Measurements from ENCODE around the gene FLOT2. TPM values are rescaled to one million over a fixed set of nuclear protein-coding genes. Genes with fewer than 3 reads are reported as not detected.
"Not testable (repeated sequence)": the region's sequence is repeated elsewhere in the genome, so short reads cannot be mapped to it uniquely, and the experiment has no call there.

The FLOT2 gene
- total RNA-seq, 4 donors from 2014 or later, result 38.7 to 117 (median 45.6) TPM

GRCh38 chr17:28935744-28936460, 38.4 kb upstream of the FLOT2 start:
- WGBS, 2 donors, result 90 to 91% methylated on average over 8 of the region's 8 CpGs

GRCh38 chr17:28934508-28934907, 37.0 kb upstream of the FLOT2 start:
- DNase-seq (ENCODE audit: low spot score in 2 of 2); H3K4me3 ChIP-seq (ENCODE audit: low read depth, poor library complexity, severe bottlenecking); intact Hi-C loops (cut with DNase I; ENCODE audit: low total_unique reads): not testable (repeated sequence)
- 96% methylated on average over 8 of the region's 8 CpGs for WGBS, 2 donors

More at GRCh38 chr17:28935744-28936460, 38.4 kb upstream of the FLOT2 start:
- TF ChIP-seq POLR2A (IDR thresholded peaks at IDR 0.05), result no peak
- TF ChIP-seq, protein P1, sequence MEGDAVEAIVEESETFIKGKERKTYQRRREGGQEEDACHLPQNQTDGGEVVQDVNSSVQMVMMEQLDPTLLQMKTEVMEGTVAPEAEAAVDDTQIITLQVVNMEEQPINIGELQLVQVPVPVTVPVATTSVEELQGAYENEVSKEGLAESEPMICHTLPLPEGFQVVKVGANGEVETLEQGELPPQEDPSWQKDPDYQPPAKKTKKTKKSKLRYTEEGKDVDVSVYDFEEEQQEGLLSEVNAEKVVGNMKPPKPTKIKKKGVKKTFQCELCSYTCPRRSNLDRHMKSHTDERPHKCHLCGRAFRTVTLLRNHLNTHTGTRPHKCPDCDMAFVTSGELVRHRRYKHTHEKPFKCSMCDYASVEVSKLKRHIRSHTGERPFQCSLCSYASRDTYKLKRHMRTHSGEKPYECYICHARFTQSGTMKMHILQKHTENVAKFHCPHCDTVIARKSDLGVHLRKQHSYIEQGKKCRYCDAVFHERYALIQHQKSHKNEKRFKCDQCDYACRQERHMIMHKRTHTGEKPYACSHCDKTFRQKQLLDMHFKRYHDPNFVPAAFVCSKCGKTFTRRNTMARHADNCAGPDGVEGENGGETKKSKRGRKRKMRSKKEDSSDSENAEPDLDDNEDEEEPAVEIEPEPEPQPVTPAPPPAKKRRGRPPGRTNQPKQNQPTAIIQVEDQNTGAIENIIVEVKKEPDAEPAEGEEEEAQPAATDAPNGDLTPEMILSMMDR (IDR thresholded peaks at IDR 0.05), result no peak
- DNase-seq (ENCODE audit: low spot score in 2 of 2), result no peak
- H3K4me3 ChIP-seq (ENCODE audit: low read depth, poor library complexity, severe bottlenecking), result no peak overlapping the region
- intact Hi-C loops (cut with DNase I; ENCODE audit: low total_unique reads), result no loop called here

DNA sequence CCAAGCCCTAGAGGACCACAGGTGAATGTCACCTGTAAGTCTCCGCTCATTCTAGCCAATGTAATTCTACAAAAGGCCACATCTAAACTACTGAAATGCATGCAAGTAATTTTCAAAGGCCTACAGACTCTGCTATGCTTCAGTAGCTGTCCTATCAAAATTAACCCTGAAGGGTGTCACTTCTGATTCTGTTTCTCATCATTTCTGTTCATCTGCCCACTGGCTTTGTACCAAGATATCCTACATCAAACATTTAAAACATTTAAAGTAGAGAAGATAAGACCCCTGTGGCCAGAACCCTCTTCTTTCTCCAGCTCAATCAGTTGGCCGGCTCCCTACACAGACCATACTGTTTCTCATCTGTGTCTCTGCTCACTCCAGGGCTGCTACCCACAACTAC, 32.3 kb upstream of the FLOT2 start:
- 96% methylated on average over 2 of the region's 2 CpGs for WGBS, 2 donors
- intact Hi-C loops (cut with DNase I; ENCODE audit: low total_unique reads), result no loop called here
- H3K4me3 ChIP-seq (ENCODE audit: low read depth, poor library complexity, severe bottlenecking), result no peak overlapping the region
- TF ChIP-seq, protein P1 (IDR thresholded peaks at IDR 0.05), result no peak
- no peak for TF ChIP-seq POLR2A (IDR thresholded peaks at IDR 0.05)
- DNase-seq (ENCODE audit: low spot score in 2 of 2), result no peak

- intact Hi-C loops (cut with DNase I; ENCODE audit: low total_unique reads), result no loop called here
- no peak for DNase-seq (ENCODE audit: low spot score in 2 of 2)
- no peak overlapping the region for H3K4me3 ChIP-seq (ENCODE audit: low read depth, poor library complexity, severe bottlenecking)
- TF ChIP-seq, protein P1 (IDR thresholded peaks at IDR 0.05), result no peak
- WGBS, 2 donors, result 70 to 78% methylated on average over 2 of the region's 2 CpGs
These were observed 30.5 kb upstream of the FLOT2 start for GRCh38 chr17:28928061-28928460.

DNA sequence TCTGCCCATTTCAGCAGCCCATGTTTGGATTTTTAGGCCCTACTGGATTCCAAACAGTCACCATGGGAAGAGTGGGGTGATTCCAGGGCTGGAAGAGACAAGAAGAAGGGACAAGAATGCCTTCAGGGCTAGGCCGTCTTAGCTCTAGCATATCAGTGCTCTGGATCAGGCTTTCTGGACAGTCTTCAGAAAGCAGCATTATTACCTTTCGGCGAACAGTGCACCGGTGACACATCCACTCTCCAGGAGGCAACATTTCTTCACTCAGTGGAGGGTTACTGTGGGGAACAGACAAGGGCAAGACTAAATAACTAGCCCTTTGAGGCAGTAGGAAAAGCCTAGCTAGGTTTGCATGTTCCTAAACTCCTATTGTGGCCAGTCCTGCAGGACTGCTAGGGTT, 29.3 kb upstream of the FLOT2 start:
- no peak overlapping the region for H3K4me3 ChIP-seq (ENCODE audit: low read depth, poor library complexity, severe bottlenecking)
- TF ChIP-seq POLR2A (IDR thresholded peaks at IDR 0.05), result no peak
- TF ChIP-seq, protein P1 (IDR thresholded peaks at IDR 0.05), result no peak
- 77 to 94% methylated on average over 4 of the region's 4 CpGs for WGBS, 2 donors
- intact Hi-C loops (cut with DNase I; ENCODE audit: low total_unique reads), result no loop called here
- no peak for DNase-seq (ENCODE audit: low spot score in 2 of 2)

DNA sequence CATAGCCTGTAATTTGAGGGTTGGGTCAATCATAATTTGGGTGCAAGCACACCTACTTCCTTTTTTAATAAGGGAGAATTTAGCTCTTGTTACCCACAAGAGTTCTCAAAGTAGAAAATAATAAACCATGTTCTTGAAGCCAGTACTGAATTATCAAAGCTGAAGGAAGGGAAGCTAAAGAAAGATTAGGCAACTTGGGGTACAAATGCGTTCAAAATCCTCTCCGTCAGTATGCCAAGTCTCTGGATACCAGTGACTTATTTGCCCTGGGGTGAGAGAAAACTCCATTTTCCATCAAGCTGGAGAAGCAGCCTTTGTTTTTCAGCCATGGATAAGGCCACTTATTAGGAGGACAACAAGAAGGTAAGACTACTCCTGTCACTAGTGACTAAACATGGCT, 28.8 kb upstream of the FLOT2 start:
- intact Hi-C loops (cut with DNase I; ENCODE audit: low total_unique reads), result no loop called here
- no peak for TF ChIP-seq POLR2A (IDR thresholded peaks at IDR 0.05)
- TF ChIP-seq, protein P1 (IDR thresholded peaks at IDR 0.05), result no peak
- no peak overlapping the region for H3K4me3 ChIP-seq (ENCODE audit: low read depth, poor library complexity, severe bottlenecking)
- no peak for DNase-seq (ENCODE audit: low spot score in 2 of 2)
- WGBS, 2 donors, result 69 to 77% methylated on average over 2 of the region's 2 CpGs

Data from lower leg skin (tissue), 4 donors.